ENCODE results near the gene ADAM33.

The ADAM33 gene

DNA sequence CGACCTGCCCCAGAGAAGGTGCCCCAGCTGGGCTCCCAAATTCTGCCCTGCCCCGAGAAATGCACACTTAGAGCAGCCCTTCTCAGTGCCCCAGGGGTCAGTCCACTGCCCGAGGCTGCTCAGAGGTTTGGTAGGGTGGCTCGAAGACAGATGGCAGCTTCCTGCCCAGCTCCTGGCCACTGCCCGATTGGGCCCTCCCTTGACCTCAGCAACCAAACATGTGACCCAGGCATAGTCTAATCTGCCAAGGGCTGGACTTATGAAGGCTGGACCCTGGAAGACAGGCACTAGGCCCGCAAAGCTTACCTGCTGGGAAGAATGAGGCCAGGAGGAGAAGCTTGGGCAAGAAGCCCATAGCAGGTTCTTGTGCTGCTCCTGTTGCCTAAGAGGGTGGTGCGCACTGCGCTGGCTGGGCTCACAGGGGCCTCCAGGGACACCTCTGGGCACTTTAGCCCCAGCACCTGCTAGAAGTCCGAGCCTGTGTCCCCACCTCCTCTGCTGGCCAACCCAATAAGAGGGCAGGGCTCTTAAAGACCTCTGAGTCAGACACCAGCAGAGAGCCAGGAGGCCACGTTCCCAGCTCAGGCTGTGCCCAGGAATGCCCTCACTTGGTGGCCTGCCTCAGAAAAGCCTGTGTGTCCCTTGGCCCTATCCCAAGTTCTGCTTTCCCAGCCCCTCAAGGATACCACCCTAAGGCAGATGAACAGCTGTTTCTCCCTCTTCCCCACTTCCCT is 25.1 kb upstream of the ADAM33 start:
- DNase-seq (ENCODE audit: low read depth in 2 of 2) = no peak

DNA sequence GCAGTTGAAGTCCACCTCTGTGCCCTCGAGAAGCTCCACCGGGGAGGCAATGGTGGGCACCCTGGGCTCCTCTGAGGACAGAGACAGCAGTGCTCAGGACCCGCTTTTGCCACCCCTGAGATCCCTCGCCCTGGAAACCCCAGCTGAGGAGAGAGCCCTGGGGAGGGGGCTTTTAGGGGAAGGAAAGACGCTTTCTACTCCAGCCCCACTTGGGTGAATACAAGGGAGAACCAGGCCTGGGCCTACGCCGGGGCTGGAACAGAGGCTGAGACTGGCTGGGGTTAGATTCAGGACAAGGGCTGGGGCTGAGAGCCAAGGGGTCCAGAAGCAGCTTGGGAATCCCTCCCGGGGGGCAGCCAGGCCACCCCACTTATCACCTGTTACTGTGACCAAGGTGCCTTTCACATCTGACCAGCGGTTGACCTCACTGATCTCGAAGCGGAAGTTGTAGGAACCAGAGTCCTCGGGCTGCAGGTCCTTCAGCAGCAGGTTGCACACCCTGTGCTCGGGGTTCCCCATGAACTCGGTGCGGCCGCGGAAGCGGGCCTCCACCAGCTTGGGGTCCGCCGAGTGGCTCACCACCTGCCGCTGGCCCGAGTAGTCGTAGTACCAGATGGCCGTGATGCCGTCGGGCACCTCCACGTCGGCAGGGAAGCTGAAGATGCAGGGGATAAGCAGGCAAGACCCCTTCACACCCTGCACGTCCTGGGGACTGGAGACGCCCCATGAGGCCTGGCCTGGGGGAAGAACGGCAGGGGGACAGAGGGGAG is 24.3 kb upstream of the ADAM33 start:
- no peak for DNase-seq (ENCODE audit: low read depth in 2 of 2)

DNA sequence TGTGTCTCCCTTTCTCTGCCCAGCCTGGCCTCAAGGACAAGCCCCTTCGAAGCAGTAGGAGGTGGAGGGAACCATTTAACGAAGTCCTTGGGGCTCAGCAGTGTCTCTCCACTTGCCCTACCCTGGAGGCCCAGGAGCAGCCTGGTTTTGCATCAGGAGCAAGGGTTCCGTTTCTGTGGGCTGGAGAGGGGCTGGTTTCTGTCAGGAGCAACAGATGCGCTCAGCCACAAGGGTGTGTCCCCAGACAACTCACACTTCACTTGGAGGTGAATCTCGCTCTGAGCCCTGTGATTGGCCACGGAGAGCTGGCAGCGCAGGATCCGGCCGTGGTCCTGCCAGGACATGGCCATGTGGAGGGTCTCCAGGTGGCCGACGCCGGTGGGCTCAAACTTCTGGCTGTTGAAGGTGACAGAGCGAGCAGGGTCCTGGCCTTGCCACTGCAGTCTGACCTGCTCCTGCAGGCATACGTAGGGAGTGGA is 23.7 kb upstream of the ADAM33 start:
- DNase-seq (ENCODE audit: low read depth in 2 of 2) = no peak

DNA sequence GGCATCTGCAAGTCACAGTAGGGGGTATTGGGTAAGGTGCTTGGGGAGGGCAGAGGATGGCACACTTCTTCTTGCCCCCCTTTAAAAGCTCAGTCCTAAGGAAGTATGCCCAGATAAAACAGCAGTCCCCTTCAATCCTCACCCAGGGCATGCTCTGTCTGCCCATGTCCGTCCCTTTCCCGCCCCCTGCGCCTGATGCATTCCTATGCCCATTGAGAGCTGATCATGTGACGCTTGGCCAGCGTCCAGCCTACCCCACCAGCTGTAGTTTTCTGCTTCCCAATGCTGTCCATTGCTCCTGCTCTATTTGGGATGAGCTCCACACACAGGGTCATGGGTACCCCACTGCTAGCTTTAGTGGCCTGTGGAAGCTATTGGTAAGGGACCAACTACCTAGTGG is 22.3 kb upstream of the ADAM33 start:
- no peak for DNase-seq (ENCODE audit: low read depth in 2 of 2)

DNA sequence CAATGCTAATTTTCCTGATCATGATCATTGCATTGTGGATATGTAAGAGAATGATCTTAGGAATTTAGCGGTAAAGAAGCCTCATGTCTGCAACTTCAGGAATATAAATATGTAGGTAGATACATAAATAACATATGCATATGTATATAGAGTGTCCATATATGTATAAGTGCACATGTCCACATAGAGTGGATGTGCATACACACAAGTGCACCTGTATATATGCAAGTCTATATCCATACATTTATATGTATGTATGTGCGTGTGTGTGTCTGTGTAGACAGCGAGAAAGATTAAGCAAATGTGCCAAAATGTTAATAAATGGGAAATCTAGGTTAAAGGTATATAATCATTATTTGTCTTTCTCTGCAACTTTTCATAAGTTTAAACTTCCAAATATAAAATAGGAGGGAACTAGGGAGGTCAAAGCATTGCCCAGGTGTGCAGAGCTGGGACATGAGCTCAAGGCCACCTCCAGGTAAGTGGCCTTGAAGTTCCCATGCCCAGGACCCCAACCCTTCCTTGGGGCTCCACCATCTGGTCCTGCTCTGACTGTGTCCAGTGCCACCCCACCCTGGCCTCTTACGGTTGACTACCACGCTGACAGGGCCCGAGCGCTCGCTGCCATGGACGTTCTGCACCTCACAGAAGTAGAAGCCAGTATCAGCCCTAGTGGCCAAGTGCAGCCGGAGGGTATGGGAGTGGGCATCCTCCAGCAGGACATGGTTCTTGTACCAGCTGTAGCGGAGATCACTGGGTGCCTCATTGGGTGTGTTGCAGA is 21.0 kb upstream of the ADAM33 start:
- DNase-seq (ENCODE audit: low read depth in 2 of 2) = no peak

DNA sequence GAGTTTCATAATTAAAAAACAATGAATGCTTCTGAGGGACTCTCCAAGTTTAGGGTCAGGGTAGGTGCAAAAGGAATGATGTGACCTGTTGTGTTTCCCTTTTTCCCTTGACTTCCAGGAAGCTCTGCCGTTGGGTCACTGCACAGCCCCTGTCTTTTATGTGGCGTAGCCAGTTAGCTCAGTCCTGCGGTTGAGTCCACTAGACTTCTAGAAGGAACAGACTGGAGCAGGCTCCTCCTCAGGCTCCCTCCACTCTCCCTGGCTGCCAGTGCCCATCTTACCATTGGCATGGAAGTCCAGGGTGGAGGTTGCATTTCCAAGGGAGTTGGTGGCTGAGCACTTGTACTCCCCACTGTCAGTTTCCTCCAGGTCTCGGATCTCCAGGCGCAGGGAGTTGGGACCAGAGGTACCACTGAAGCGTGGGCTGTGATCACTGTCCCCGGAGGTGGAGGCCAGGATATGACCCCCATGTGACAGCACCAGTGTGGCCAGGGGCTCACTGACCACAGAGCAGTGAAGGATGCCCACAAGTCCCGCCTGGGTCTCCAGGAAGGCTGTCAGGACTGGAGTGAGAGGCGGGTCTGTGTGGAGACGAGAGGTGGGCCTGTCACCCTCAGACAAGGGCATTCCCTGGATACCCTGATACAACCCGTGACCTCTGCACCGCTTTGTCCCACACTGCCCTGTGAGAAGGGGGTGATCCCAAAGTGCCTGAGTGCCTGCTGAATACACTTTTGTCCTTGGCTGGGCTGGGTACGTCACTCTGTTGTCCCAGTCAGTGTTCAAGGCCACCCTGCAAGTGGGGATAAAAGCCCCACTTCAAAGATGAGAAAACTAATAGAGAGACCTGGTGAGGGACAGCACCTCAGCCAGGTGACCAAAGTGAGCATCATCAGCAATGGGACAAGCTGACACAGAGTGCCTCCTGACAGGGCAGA is 19.5 kb upstream of the ADAM33 start:
- DNase-seq (ENCODE audit: low read depth in 2 of 2) = no peak

DNA sequence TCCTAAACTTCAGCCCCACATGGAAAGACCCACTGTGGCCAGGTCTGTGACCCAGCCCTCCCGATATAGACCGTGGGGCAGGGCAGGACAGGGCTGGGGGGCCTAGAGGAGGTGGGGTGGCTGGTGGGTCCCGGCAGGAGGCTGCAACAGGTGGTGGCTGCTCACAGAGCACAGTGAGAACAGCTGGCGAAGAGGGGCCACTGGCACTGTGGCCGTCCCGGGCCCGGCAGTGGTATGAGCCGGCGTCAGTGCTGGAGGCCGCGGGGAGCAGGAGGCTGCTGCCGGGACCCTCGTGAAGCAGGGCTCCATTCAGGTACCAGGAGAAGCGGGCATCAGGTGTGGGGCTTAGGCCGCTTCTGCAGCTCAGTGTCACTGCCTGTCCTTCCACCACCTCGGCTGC is 17.2 kb upstream of the ADAM33 start:
- no peak for DNase-seq (ENCODE audit: low read depth in 2 of 2)

DNA sequence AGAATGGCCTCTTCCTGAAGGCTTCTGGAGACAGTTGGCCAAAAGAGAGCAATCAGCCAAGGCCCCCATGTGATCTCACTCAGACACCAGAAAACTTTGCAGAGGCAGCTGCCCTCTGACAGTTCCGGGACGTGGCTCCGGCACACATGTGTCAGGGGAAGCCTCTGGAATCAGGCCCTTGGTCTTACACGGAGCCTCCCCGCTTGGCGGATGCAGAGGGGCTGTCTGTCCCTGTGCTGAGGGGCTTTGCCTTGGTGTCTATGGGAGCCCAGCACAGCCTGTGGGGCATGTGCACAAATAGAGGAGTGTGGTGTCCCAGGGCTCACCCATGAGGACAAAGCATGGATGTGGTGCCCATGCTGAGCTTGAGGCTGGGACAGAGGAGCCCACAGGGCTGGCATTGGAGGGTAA is 16.8 kb upstream of the ADAM33 start:
- no peak for DNase-seq (ENCODE audit: low read depth in 2 of 2)

DNA sequence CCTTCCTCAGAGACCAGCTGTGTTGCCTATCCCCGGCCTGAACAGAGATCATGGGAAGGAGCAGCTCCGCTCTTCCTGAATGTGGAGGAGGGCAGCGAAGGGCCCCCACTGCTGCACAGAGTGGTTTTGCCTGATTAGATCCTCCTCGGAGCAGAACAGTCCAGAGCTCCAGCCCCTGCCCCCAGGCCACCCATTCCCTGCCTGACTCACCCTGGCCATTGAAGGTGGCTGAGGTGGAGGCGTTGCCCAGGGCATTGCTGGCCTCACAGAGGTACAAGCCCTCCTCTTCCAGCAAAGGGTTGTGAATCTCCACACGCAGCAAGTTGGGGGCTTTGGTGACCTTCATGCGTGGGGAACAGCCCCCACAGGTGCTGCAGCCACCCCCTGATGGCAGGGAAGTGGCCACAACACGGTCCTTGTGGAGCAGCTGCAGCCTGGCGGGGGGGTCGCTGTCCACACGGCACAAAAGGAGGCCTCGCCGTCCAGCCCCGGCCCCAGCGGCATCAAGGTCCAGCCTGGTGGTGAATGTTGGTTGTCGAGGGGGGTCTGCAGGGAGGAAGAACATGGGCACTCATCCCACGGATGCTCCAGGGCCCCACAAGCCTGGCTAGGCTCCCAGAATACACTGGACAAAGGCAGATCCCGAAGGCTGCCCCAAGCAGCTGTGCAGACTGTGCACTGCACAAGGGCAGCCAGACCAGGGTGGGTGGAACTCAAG is 15.9 kb upstream of the ADAM33 start:
- no peak for DNase-seq (ENCODE audit: low read depth in 2 of 2)

DNA sequence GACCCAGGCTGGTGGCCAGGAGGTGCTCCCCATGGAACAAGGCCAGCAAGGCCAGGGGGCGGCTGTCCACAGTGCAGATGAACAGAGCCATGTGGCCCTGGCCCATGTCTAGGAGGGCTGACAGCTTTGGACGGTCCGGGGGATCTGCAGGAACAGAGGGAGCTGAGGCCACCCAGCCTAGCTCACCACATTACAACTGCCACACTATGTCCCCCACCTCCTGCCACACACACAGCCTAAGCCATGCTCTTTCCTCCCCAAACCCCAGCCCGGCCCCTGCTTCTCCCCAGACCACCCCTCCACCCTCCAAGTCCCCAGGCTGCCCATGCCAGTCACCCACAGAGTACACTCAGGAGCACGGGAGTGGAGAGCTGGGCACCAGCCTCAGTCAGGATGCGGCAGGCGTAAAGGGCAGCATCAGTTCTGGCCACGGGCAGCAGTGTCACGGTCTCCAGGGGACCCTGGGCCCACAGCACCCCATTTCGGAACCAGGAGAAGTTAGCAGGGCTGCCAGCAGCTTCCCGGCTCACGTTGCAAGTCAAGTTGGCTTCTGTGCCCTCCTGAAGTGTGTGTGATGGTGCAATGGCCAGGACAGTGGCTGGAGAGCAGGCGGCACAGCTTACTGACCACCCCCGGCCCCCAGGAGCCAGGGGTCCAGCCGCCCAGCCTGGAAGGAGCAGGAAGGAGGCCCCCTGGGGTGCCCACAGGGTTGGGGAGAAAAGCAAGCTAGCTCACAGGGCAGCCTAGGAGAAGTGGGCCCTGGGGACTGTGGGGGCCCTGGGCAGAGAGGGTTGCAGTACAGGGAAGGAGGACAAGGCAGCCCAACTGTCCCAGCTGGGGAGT is 15.2 kb upstream of the ADAM33 start:
- DNase-seq (ENCODE audit: low read depth in 2 of 2) = no peak

DNA sequence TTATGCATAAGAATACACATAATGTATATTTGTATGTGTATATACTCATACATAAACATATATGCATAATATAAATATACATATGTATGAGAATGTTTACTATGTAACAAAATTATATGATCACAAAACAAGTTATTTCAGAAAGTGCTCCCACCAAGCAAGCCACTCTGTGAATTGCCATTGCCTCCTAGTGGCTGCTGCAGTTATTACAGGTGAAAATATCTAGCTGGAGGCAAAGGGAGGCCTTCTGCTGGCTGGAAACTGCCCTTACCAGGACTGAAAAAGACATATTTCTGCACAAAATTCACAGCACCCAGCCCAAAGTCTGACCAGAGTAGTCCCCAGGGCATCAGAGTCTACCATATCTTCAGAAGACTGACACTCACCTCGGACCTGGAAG is 14.4 kb upstream of the ADAM33 start:
- no peak for DNase-seq (ENCODE audit: low read depth in 2 of 2)

DNA sequence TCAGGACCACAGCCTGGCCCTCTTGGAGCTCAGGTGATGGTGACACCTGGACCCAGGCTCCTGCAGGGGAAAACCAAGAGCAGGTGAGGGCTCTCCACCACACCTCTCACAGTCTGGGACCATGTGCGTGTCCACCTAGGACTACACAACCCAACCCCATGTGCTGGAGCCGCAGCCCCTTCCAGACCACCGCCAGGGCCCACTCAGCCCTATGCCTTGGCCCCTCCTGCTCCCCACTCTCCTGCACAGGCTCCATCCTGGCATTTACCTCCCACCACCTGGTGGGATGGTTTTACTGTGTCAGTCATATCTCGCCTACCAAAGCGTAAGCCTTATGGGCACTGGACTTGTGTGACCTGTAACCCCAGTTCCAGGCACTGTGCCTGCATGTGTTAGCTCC is 13.1 kb upstream of the ADAM33 start:
- DNase-seq (ENCODE audit: low read depth in 2 of 2) = no peak

DNA sequence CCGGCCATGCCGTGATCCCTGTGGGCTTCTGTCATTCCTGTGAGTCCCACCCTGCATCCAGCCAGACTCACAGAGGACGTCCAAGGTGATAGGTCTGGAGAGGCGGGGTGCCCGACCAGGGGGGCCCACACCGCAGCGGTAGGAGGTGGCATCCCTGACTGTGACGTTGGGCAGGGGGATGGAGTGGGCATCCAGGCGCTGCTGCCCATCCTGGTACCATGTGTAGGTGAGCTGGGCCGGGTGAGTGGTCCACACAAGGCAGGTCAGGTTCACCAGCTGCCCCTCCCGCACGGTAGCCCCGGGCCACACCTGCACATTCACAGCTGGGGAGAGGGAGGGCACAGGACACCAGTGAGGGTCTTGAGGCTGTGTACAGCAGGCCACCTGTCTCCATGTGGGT is 11.6 kb upstream of the ADAM33 start:
- DNase-seq (ENCODE audit: low read depth in 2 of 2) = no peak

DNA sequence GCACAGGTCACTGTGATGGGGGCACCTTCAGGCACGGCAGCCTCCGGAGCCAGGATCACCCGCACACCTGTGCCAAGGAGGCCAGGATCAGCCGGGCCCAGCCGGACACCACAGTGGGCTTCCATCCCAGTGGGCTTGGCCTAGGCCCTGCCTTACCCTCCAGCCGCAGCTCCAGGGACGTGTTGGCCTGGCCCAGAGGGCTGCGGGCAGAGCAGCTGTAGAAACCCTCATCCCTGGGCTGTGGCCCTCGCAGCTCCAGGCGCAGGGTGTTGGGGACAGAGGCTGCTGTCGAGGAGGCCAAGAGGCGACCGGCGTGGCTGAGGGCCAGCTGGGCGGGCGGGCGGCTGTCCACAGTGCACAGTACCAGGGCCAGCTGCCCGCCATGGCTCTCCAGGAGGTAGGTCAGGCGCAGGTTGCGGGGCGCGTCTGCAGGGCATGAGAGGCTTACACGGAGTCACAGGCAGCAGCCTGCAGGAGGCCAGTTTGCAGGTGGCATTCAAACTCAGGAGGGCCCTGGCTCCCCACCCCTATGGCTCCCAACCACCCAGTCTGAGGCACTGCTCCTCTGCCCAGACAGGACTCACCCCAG is 11.0 kb upstream of the ADAM33 start:
- no peak for DNase-seq (ENCODE audit: low read depth in 2 of 2)

DNA sequence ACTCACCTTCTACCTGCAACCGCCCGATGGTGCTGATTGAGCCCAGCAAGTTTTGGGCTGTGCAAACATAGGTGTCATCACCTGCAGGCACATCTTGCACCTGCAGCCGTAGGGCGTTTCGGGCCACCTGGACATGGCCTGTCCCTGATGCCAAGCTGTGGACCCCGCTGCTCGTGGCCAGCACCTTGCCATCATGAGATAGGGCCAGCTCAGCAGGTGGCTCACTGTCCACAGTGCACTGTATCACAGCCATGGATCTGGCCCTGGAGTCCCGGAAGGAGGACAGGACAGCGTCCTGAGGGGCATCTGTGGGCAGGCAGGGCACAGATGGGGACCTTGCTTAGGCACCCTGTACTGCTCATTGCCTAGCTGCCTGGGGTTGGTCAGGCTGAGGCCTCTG is 10.1 kb upstream of the ADAM33 start:
- no peak for DNase-seq (ENCODE audit: low read depth in 2 of 2)

DNA sequence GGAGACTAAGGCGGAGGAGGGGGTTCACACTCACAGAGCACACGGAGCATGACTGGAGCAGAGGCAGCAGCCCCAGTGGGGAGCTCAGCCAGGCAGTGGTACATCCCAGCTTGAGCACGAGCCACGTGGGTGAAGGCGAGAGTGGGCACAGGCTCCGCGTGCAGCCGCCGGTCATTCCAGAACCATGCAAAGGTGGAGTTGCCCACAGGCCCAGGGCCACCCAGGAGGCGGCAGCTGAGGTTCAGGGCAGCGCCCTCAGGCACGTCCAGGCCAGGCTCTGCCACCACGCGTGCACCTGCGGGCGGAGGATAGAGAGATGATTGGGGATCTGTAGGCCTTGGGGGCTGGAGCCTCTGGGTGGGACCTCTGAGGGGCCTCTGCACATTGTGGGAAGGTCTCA is 9.5 kb upstream of the ADAM33 start:
- no peak for DNase-seq (ENCODE audit: low read depth in 2 of 2)

DNA sequence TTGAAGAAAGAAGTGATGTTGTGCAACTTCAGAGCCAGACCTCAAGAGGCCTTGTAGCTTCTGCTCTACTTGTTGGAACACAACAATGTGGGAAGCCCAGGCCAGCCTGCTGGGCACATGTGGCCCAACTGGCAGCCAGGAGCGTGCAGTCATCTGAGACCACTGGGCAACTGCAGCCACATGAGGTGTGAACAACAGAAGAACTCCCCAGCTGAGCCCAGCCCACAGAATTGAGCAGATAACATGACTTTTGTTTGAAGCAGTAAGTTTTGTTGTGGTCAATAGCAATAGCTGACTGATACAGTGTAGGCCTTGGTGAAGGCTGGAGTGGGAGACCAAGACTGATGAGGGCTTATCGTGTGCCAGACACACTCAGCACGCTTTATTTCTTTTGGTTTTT is 8.6 kb upstream of the ADAM33 start:
- no peak for DNase-seq (ENCODE audit: low read depth in 2 of 2)

DNA sequence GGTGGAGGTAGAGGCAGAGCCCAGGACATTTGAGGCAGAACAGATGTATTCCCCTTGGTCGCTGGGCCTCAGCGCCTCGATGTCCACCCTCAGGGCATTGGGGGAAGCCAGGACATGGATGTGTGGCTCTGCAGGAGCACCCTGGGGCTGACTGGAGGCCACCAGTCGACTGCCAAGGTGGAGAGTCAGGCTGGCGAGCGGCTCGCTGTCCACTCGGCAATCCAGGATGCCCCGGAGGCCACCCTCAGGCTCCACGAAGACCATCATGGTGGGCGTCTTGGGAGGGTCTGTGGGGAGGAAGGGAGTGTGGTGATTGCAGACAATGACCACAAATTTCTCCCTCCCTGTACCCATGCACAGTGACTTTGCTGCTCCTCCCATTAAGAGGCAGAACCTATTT is 8.2 kb upstream of the ADAM33 start:
- no peak for DNase-seq (ENCODE audit: low read depth in 2 of 2)

DNA sequence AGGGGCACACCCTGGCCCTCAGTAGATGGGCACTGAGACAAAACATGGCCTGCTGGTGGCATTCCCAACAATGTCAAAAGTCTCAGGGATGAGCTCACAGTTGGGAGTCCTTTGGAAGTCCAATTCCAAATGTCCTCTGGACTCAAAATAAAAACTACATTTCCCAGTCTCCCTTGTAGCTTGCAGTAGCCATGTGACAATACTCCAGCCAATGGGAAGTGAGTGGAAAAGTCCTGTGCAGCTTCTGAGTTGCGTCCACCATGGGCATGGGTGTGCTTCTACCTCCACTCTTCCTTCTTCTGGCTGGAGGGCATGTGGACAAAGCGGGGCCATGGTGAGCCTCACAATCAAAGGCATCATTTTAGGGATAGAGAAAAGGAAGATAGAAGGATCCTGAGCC is 5.8 kb upstream of the ADAM33 start:
- peak in 1 of 2 experiments; percentile 19 for DNase-seq (ENCODE audit: low read depth in 2 of 2)
